OCI-M2 (cell line): ENCODE results near the gene ZBTB2.
"Not testable (repeated sequence)": the region's sequence is repeated elsewhere in the genome, so short reads cannot be mapped to it uniquely, and the experiment has no call there.

Source experiments
- DNase-seq: peaks from one replicate; lab custom pipeline; 2025; ENCODE audit not compliant: unreplicated experiment; lab: John Stamatoyannopoulos, UW

Gene ZBTB2

GRCh38 chr6:151374036-151374683 lies 17.2 kb downstream of the ZBTB2 start:
- no peak for DNase-seq

- DNase-seq: no peak
Measured at GRCh38 chr6:151372164-151372563, 19.2 kb downstream of the ZBTB2 start.

GRCh38 chr6:151370509-151371078 lies 20.8 kb downstream of the ZBTB2 start:
- DNase-seq: no peak

- DNase-seq: no peak
Measured at GRCh38 chr6:151365233-151365632, 26.1 kb downstream of the ZBTB2 start.

GRCh38 chr6:151359486-151359885 lies 31.9 kb downstream of the ZBTB2 start:
- no peak for DNase-seq

- no peak for DNase-seq
Measured at GRCh38 chr6:151358475-151358874, 32.9 kb downstream of the ZBTB2 start.

- DNase-seq: no peak
Measured at GRCh38 chr6:151357758-151358436, 33.5 kb downstream of the ZBTB2 start.

GRCh38 chr6:151356983-151357382 lies 34.4 kb downstream of the ZBTB2 start:
- not testable (repeated sequence) for DNase-seq

GRCh38 chr6:151353795-151354194 lies 37.6 kb downstream of the ZBTB2 start:
- no peak for DNase-seq

GRCh38 chr6:151352410-151353396 lies 38.7 kb downstream of the ZBTB2 start:
- no peak for DNase-seq

- no peak for DNase-seq
Measured at GRCh38 chr6:151351731-151352130, 39.6 kb downstream of the ZBTB2 start.

- DNase-seq: no peak
Measured at GRCh38 chr6:151351146-151351700, 40.1 kb downstream of the ZBTB2 start.

- no peak for DNase-seq
Measured at GRCh38 chr6:151350442-151351145, 40.8 kb downstream of the ZBTB2 start.

- no peak for DNase-seq
Measured at GRCh38 chr6:151349651-151350270, 41.6 kb downstream of the ZBTB2 start.

GRCh38 chr6:151342750-151343149 lies 48.6 kb downstream of the ZBTB2 start:
- not testable (repeated sequence) for DNase-seq

GRCh38 chr6:151341476-151342195 lies 49.7 kb downstream of the ZBTB2 start:
- DNase-seq: no peak

GRCh38 chr6:151340219-151340978 lies 51.0 kb downstream of the ZBTB2 start:
- no peak for DNase-seq

GRCh38 chr6:151339369-151339768 lies 52.0 kb downstream of the ZBTB2 start:
- no peak for DNase-seq
